Stomach smooth muscle (tissue), 2 donors: ENCODE data around the gene CELF6.
A peak's percentile ranks its signal among the peaks of the same experiment; 100 is the strongest.

ENCODE experiments used
- H3K27ac ChIP-seq: one replicate; pipeline ENCODE4 v1.7.0; 2013; ENCODE audit warnings: mild to moderate bottlenecking, low read length, inconsistent platforms
- H3K27me3 ChIP-seq, 2 donors: one replicate each; pipeline ENCODE4 v1.7.0; 2013; ENCODE audit warnings: low read length in 2 of 2; ENCODE audit not compliant: insufficient read depth in 2 of 2, control insufficient read depth in 1 of 2
- H3K36me3 ChIP-seq, 2 donors: one replicate each; pipeline ENCODE4 v1.7.0; 2013; ENCODE audit warnings: low read length in 2 of 2; ENCODE audit not compliant: control insufficient read depth in 2 of 2, insufficient read depth in 2 of 2
- H3K4me1 ChIP-seq: one replicate; pipeline ENCODE4 v1.7.0; 2013; ENCODE audit warnings: low read length; ENCODE audit not compliant: control insufficient read depth, insufficient read depth
- H3K4me3 ChIP-seq, 2 donors: one replicate each; pipeline ENCODE4 v1.7.0; 2013; ENCODE audit warnings: low read length in 2 of 2
- H3K9ac ChIP-seq, 2 donors: one replicate each; pipeline ENCODE4 v1.7.0; 2013; ENCODE audit warnings: low read length in 2 of 2, mild to moderate bottlenecking in 1 of 2
- H3K9me3 ChIP-seq, 2 donors: one replicate each; pipeline ENCODE4 v1.7.0; 2013; ENCODE audit warnings: low read length in 2 of 2; ENCODE audit not compliant: control insufficient read depth in 2 of 2
- donor health status: healthy.
- donor health status: Pancreatic carcinoma.

Gene CELF6

DNA sequence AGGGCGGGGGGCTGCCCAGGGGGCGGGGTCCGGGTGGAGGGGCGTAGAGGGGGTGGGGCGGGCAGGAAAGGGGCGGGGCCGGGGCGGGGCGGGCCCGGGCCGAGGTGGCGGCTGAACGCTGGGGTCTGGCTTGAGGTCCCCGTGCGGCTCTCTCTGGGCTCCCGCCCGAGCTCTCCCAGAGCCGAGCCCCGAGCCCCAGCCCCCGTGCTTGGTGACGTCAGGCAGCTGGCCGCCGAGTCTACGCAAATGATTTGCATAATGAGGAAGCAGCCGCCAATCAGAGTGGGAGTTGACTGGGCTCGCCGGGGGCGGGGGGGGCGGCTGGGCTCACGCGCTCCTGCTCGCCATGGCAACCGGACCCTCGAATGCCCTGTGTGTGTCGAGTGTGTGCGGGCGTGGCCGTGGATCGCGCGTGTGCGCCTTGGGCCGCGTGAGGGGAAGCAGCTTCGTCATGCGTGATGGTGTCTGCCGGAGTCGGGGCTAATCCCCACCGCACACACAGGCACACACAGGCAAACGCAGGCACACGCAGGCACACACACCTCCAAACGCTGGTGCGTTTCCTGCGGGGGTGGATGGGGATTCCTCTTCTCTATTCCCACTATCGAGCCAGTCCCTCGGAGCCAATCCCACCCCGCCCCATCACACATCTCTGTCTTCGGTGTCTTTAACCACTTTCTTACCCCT lies at the start of gene CELF6:
Gene CELF6 (minus strand): TSS at position 173 of the 687 bp plus-strand sequence. CDS start 283 bp downstream, outside the sequence.
- peak within 1 kb of the TSS; percentile 56 to 69 for H3K4me3 ChIP-seq
- H3K9ac ChIP-seq = no peak within 1 kb of the TSS

DNA sequence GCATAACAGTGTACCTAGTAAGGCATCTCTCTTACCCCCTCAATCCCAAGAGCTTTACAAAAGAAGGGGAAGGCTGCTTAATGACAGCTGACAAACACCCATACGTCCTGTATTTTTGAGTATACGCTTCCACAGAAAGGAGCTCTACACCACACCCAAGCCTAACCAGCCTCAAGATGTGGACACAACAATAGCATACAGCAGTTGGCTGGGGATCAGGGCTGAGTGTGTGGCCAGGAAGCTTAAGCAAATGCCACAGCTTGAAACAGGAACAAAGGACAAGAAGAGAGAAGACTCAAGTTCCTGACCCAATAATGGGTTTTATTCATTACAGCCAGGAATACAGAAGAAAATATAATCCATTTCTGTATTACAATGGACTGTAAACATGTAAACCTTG lies 48.9 kb upstream of the CELF6 start:
- no peaks in the 10 kb centered on the region for H3K9me3 ChIP-seq
- no peak overlapping the region for H3K4me3 ChIP-seq
- H3K4me1 ChIP-seq = no peaks in the 10 kb centered on the region
- H3K36me3 ChIP-seq = peaks cover 0 to 9% of the 10 kb centered on the region in 2 donors
- no peak overlapping the region for H3K9ac ChIP-seq
- H3K27me3 ChIP-seq = no peaks in the 10 kb centered on the region
- no peak overlapping the region for H3K27ac ChIP-seq

More for the DNA sequence above, at the start of gene CELF6:
- H3K9me3 ChIP-seq = no peaks in the 10 kb centered on the region
- no peaks in the 10 kb centered on the region for H3K36me3 ChIP-seq
- H3K27me3 ChIP-seq = no peaks in the 10 kb centered on the region
- peaks cover 8% of the 10 kb centered on the region for H3K4me1 ChIP-seq
- no peak within 1 kb of the TSS for H3K27ac ChIP-seq

DNA sequence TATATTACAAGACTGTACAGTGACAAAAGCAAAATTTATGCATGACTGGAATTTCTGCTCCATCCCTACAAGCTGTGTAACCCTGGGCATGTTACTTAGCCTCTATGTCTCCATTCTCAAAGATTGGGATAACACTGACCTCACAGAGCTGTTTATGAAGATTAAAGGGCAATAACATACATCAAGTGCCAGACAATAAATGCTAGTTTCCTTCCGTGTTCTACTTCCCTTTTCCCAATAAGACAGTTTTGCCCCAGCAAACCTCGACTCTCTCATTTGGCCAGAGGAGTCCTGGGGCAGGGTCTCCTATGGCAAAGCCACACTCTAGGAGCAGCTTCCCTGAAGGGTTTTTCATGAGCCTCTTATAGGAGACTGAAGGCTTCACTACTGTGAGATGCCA lies 48.4 kb upstream of the CELF6 start:
- no peaks in the 10 kb centered on the region for H3K27me3 ChIP-seq
- H3K9ac ChIP-seq = no peak overlapping the region
- peaks cover 0 to 9% of the 10 kb centered on the region in 2 donors for H3K36me3 ChIP-seq
- no peak overlapping the region for H3K27ac ChIP-seq
- no peak overlapping the region for H3K4me3 ChIP-seq
- no peaks in the 10 kb centered on the region for H3K9me3 ChIP-seq
- H3K4me1 ChIP-seq = no peaks in the 10 kb centered on the region

DNA sequence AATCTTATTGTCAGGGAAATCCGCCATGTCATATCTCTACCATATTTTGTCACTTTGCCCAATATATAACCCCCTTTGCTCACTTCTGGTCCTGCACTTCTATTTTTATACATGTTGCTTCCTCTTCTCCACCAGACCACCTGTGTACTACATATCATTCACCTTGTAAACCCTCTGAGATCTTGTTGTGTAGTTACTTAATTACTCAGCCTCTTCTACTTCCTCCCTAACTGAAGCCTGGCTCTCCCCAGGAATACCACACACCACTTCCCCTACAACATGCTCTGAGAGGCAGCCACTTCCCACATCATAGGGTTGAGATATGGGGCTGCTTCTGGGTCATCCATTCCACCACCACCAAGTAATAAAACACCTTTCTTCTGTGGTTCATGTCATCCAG lies 45.9 kb upstream of the CELF6 start:
- Histone ChIP-seq H3K36me3 (peaks cover 0 to 5% of the 10 kb centered on the region in 2 donors), H3K4me3 (no peak overlapping the region), H3K4me1 (no peaks in the 10 kb centered on the region), H3K9me3 (no peaks in the 10 kb centered on the region), H3K27ac (no peak overlapping the region), H3K9ac (no peak overlapping the region), H3K27me3 (no peaks in the 10 kb centered on the region)

DNA sequence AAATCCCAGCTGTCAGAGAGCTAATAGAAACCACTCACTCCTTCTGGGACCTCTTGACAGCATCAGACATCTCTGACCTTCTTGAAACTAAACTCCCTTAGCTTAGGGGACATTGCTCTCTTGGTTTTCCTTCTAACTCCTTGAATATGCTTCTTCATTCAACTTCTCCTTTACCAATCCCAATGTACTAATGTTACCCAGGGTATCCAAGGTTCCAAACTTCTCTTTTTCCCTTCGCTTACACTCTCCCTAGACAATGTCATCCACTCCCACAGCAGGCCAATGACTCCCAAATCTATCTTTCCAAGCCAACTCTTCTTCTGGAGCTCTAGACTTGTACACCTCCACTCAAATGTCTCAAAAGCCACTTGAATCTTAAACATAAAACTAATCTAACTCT lies 41.2 kb upstream of the CELF6 start:
- H3K4me1 ChIP-seq = peaks cover 2% of the 10 kb centered on the region
- H3K36me3 ChIP-seq = peaks cover 4 to 11% of the 10 kb centered on the region in 2 donors
- no peak overlapping the region for H3K4me3 ChIP-seq
- no peak overlapping the region for H3K27ac ChIP-seq
- H3K9ac ChIP-seq = no peak overlapping the region
- H3K9me3 ChIP-seq = no peaks in the 10 kb centered on the region
- no peaks in the 10 kb centered on the region for H3K27me3 ChIP-seq

DNA sequence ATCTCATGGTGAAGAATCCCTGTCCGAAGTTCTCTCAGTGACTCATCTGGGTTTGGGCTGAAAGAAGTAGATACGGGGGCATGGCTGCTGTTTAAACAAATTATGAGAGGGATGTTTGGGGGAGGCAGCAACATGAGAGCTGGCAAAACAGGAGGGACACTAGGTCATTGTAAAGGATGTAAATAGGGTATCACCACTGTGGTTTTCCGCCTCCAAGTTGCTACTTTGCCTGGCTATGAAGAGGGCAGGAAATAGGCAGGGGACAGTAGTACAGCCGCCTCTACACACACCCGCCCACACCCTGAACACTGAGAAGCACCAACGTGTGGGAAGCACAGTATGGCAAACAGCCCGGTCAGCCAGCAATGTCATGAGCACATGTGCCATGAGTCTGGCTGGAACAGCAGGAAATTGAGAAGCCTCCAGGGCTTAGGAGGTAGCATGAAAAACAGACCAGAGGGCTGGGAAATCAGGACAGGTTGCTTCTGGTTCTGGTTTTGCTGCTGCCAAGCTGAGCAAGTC lies 38.8 kb upstream of the CELF6 start:
- Histone ChIP-seq H3K4me1 (peaks cover 2% of the 10 kb centered on the region), H3K4me3 (no peak overlapping the region), H3K27me3 (no peaks in the 10 kb centered on the region), H3K27ac (no peak overlapping the region), H3K36me3 (peaks cover 15 to 27% of the 10 kb centered on the region in 2 donors), H3K9ac (no peak overlapping the region), H3K9me3 (no peaks in the 10 kb centered on the region)

DNA sequence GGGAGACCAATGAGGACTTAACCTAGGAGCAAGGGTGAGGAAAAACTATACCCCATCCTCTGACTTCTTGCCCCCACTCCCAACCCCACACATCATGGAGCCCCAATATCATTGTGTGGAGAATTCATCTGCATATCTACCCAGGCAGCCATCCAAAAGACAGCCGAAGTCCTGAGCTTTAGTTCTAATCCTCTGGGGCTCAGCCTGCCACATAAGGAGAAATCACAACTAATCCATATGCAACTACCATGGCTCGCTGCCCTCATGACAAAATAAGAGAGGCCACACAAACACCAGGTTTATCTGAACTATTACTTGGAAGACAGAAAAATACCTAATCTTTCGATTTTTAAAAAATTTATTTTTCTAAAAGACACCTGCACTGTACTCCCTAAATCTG lies 38.2 kb upstream of the CELF6 start:
- H3K27ac ChIP-seq = no peak overlapping the region

DNA sequence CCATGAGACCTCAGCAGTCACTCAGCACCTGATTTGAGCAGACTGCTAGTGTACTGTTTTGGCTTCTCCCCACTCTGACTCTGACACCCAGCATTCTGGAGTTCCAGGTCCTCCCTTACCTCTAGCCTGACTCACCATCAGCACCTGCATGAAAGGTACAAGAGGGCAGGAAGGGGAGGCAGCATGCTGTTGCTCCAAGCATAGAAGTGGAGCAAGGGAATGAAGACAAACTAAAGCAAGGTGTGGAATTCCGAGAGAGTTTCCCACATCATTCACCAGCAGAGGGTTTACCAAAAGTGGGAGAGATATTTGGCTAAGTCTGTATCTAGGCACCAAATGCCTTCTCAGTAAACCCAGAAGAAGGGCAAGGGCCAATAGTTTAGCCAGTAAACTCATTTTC lies 34.5 kb upstream of the CELF6 start:
- H3K9ac ChIP-seq = no peak overlapping the region
- no peak overlapping the region for H3K27ac ChIP-seq
- H3K36me3 ChIP-seq = peaks cover 43 to 49% of the 10 kb centered on the region in 2 donors
- no peaks in the 10 kb centered on the region for H3K9me3 ChIP-seq
- H3K4me1 ChIP-seq = peaks cover 2% of the 10 kb centered on the region
- H3K4me3 ChIP-seq = no peak overlapping the region
- H3K27me3 ChIP-seq = no peaks in the 10 kb centered on the region

More for the DNA sequence above, 38.2 kb upstream of the CELF6 start:
- Histone ChIP-seq H3K9me3 (no peaks in the 10 kb centered on the region), H3K4me3 (no peak overlapping the region), H3K9ac (no peak overlapping the region), H3K27me3 (no peaks in the 10 kb centered on the region), H3K4me1 (peaks cover 2% of the 10 kb centered on the region), H3K36me3 (peaks cover 21 to 30% of the 10 kb centered on the region in 2 donors)

DNA sequence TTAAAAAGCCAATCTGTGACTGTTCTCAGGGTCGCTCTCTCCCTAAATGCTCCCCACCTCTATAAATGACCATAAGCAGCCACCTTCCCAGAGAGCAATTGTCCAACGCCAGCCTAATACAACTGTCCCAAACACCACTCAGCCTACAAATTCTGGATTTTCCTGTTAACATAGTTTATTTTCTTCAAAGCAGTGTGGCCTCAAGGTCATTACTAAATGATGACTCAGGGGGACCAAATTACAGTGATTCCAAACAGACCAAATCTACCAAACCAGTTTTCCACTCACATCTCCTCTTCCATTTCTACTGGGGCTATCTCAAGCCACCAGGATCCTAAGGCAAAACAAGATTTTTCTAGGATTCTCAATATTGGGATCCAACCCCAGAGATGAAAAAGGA lies 33.3 kb upstream of the CELF6 start:
- Histone ChIP-seq H3K9ac (no peak overlapping the region), H3K27ac (no peak overlapping the region), H3K9me3 (no peaks in the 10 kb centered on the region), H3K27me3 (no peaks in the 10 kb centered on the region), H3K36me3 (peaks cover 56 to 60% of the 10 kb centered on the region in 2 donors), H3K4me3 (no peak overlapping the region), H3K4me1 (peaks cover 2% of the 10 kb centered on the region)

DNA sequence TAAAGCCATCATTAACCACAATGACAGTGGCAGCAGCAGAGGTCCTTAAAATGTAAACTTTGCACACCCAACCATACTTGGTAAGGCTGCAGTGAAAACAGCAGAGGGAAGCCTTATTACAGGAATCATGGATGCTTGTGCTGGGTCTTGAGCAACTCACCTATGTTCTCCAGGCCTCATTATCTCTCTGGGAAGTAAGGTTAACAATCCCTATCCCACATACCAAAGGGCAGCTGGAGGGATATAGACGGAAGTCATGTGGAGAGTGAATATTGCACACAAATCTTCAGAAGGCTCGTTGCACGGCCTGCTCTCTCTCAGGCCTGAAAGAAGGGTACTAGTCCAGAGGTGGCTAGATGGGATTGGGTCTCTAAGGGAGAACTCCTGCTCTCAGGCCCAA lies 25.8 kb upstream of the CELF6 start:
- Histone ChIP-seq H3K27ac (no peak overlapping the region), H3K36me3 (peaks cover 61 to 63% of the 10 kb centered on the region in 2 donors), H3K4me3 (no peak overlapping the region), H3K27me3 (no peaks in the 10 kb centered on the region), H3K4me1 (no peaks in the 10 kb centered on the region), H3K9me3 (no peaks in the 10 kb centered on the region), H3K9ac (no peak overlapping the region)

DNA sequence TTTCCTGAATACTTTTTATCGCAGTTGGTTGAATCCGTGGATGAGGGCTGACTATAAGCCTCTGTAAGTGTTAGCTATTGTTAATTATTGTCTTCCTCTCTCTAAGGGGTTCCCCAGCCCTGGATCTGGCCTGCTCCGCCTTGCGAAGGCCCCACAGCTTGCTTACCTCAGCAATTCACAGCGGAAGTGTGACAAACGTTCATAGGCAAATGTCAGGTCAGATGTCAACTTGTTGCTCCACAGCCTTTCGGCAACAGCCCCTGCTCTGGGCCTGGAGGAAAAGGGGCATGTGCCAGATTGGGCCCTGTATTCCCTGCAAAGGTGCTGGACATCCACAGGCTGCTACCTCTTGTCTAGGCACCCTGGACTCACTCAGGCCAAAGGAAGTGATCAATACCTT lies 25.3 kb upstream of the CELF6 start:
- Histone ChIP-seq H3K36me3 (peaks cover 56 to 58% of the 10 kb centered on the region in 2 donors), H3K27me3 (no peaks in the 10 kb centered on the region), H3K4me1 (no peaks in the 10 kb centered on the region), H3K9ac (no peak overlapping the region), H3K4me3 (no peak overlapping the region), H3K27ac (no peak overlapping the region), H3K9me3 (no peaks in the 10 kb centered on the region)
